Activated gamma-delta T cell (primary cell): ENCODE data around the gene NFAM1.

Experiments used
- DNase-seq: peaks from one replicate; lab custom pipeline; 2025; lab: John Stamatoyannopoulos, UW
- total RNA-seq, 2 donors: gene quantifications; one replicate each; lab custom pipeline; 2026; lab: John Stamatoyannopoulos, UW

NFAM1 gene
- 0.10 to 0.17 reads per million in 2 donors for total RNA-seq

- DNase-seq, result no peak
Measured at GRCh38 chr22:42432020-42432596, at the start of gene NFAM1. TSS of gene NFAM1 (minus strand) at chr22:42432403. CDS start at chr22:42432357, 46 bp downstream.

DNA sequence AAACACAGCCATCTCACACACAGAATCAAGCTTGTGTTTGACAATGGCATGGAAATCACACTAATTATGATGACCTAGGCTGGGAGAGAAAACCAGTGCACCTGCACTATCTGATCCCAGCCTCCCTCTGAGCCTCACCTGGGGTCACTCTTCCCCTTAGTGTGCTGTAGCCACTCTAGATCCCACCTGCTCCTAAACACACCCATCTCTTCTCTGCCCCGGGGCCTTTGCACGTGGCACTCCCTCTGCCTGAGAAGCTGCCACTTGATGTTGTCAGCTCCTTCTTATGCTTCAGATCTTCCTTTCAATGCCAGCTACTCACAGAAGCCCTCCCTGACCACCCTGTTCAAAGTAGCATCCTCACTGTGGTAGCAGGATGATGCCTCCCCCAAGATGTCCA, 42.9 kb upstream of the NFAM1 start:
- no peak for DNase-seq

DNA sequence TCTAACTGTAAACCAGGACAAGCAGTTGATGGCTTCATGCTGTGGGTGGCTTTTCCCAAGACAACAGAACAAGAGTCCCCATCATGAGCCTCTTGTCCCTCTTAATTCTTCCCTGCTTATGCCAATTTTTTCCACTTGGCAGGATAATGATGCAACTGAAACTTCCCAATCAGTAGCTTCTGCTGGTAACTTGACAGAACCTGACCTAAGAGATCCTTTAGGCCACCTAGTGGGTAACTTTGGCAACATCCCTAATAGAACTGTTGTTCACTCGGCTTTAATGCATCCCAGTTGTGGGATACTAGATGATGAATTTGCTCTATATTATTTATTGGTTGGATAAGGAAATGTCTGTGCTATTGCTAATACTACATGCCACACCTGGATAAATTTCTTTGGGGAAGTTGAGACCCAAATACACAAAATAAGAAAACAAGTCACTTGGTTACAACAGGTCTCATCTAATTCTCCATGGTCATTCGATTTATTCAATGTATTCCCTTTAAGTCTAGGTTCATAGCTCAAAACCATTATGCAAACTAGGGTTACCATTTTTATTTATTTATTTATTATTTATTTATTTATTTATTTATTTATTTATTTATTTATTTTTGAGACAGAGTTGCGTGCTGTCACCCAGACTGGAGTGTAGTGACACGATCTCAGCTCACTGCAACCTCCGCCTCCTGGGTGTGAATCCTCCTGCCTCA, 41.4 kb upstream of the NFAM1 start:
- DNase-seq, result no peak

- DNase-seq, result no peak
Measured at GRCh38 chr22:42472671-42473070, 40.5 kb upstream of the NFAM1 start.

DNA sequence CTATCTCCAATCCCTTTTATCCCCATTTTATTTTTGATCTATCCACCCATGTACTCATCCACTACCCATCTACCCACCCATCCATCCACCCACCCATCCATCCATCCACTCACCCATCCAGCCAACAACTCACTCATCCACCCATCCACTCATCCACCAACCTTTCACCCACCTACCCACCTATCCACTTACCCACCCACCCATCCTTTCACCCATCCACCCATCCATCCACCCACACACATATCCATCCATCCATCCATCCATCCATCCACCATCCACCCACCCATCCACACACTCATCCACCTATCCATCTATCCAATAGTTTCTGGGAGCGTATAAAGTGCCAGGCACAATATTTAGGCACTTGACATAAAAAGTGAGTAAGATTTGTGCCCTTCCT, 39.2 kb upstream of the NFAM1 start:
- DNase-seq, result no peak

GRCh38 chr22:42470366-42471082, 38.3 kb upstream of the NFAM1 start:
- no peak for DNase-seq

DNA sequence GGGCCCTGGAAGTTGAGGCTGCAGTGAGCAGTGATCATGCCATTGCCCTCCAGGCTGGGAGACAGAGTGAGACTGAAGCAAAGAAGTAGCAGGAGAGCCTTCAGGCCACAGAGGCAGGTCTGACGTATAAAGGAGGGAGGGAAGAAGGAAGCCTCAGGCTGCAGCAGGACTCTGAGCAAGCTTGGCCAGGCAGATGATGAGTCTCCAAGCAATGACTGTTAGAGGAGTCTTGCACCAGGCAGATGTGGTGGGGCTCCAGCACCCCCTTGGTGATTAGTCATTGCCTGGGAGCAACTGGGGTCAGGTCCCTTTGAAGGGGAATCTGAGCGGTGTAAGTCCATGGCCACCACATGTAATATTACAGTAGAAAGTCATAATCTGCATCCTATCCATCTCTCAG, 36.6 kb upstream of the NFAM1 start:
- no peak for DNase-seq

DNA sequence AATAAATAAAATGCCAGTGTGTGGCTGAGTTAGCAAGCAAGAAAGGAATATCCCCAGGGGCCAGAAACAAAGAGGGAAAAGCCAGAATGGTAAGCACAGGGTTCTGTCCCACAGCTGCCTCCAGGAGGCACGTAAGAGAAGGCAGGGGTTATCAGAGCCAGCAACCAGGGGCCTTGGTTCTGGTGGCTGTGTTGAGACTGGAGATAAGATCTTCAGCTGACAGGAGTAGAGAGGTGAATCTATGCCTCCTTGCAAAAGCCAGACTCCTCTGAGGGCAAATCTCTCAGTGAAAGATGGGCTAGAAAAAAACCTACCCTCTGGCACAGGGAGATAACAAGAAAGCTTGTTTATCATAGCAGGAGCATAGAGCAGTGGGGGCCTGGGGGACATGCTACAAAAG, 29.8 kb upstream of the NFAM1 start:
- no peak for DNase-seq

DNA sequence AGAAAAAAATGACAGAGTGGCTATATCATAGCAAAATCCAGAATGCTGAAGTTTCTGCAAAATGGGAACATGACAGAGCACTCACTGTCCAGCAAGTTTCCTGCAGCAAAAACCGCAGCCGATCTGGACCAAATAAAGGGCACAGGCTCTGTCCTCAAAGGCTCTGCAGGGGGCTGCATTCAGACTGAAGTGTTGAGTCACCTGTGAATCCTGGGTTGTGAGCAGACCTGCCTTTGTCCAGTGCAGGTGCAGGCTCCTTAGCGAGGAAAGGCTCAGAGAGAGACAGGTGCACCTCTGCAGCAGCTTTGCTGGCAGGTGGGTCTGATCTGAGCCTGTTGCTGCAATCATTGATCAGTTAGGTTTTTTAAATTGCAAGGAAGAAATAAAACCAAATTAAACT, 29.3 kb upstream of the NFAM1 start:
- no peak for DNase-seq

DNA sequence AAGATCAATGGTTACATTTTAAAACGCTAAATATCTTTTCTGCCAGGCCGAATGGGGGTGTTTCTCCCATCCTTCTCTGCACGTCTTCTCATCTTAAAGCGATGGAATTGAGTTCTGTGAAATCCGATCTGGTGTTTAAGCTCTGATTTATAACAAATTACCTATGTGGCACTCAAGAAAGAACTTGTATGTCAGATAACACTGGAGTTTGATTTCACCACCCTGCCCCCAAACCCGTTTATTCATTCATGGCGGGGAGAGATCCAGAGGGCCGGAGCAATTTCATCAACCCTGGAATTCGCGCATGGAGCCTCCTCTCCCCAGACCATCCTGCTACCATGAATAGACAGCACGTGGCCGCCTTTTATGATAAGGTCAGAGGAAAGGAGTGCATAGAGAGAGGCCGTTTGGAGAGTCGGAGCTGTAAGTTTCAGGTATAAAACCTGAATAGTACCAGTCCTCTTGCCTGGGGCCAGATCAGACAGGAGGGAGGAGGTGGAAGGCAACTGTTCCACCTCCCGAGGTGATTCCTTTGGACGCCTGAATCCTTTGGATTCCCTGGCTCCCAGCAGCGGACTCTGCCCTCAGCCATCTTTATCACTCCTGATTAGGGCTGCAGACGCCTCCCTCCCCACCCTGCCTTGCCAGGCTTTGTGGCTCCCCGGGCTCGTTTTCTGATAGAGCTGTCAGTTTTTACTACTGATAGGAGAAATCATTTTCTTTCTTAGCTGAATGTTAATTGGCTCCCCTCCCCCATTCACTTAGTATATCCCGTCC, 27.3 kb upstream of the NFAM1 start:
- no peak for DNase-seq

DNA sequence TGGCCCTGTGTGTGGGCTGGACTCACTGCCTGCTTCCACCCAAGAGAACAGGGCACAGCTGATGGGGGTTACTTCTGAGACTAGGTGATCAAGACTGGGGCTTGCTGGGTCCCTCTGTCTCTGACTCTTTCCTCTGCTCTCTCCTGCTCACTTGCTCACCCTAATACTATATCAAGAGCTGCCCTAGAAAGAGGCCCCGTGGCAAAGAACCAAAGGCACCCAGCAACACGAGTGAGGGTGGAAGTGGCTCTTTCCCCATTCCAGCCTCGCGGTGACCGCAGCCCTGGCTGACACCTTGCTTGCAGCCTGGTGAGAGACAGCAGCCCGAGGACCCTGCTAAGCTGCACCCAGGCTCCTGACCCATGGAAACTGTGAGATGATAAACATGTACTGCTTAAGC, 20.7 kb upstream of the NFAM1 start:
- DNase-seq, result no peak

- DNase-seq, result no peak
Measured at GRCh38 chr22:42452456-42452855, 20.3 kb upstream of the NFAM1 start.

DNA sequence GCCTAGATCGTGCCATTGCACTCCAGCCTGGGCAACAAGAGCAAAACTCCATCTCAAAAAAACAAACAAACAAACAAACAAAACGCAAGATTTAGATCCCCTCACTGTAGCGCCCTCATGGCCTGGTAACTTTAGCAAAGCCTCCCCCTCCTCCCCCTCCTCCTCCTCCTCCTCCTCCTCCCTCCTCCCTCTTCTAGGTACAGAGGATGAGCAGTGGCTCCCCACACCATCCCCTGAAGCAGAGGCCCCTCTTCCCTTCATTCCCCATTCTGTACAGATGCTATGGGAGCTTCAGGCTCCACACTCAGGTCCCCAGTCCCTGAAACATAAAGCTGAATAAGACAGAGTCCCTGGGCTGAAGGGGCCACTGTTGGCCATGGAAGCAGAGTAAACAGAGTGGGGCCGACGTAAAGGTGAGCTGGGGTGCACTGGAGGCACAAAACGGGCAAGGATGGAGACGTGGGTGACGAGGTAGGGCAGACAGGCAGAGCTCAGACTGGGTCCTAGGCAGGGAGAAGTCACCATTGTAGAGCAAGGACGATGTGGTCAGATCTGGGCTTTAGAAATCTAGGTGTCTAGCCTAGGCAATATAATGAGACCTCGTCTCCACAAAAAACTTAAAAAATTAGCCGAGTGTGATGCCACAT, 19.4 kb upstream of the NFAM1 start:
- no peak for DNase-seq

DNA sequence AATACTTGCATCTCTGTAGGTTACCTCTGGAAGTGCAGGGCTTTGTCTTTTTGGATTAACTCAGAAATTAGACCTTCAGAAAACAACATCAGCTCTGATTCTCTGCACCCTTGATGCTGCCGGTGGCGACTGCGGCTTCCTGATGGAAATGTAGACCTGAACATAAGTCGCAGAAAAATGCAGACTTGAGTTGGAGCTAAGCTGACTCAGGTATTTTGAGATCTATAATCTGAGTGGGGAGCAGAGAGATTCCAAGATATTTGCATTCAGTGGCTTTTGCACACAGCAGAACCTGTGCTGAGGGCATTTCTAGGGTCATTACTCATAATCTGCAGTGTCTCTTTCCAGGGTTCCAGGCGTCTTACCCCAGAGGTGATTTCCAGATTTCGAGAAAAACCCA, 18.7 kb upstream of the NFAM1 start:
- no peak for DNase-seq

- DNase-seq, result no peak
Measured at GRCh38 chr22:42446151-42446550, 13.9 kb upstream of the NFAM1 start.

GRCh38 chr22:42444077-42444904, 12.1 kb upstream of the NFAM1 start:
- peak; percentile 52 for DNase-seq

DNA sequence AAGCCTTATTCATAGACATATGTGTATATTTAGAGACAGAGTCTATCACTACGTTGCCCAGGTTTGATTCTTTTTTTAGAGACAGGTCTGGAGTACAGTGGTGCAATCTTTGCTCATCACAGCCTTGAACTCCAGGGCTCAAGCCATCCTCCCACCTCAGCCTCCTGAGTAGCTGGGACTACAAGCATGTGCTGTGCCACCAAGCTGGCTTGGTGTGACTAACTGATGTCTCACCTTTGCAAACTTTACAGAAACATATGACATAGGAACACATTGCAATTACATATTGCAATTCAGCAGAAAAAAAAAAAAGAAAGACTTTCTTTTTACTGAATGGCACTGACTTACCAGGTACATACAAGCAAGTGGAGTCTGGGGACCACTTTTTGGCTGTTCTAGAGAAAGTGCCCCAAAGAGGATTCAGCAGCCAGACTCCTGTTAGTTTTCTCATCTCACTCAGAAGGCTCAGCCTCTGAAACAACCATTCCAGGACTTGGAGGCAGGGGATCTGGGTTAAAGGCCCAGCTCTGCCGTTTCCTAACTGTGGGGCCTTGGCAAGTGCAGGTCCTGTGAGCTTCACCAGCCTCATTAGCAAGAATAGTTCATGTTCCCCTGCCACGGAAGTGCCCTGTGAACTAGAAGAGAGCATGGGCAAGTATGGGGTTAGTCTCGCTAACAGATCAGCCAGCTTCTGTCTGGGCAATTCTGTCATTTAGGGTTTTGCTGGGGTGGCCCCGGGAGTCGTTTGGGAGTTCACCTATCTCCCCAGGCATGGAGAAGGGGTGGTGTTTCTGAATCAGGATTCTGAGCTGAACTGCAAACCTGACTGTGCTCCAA, 11.3 kb upstream of the NFAM1 start:
- DNase-seq, result no peak

DNA sequence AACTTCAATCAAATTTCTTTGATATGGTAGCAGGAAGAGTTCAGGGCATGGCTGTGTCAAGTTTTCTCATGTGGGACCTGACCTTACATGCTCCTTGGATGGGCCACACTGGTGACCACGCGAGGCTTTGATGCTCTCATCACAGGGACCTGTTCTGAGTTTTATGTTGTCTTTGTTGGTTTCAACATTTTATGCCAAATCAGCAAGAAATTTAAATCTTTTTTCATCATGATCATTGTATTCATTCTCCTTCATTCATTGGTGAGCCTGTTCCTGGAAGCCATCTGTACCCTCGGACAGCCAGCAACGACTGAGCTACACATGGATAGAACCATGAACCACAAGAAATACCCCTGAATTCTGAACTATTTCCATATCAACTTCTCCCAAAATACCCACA, 10.5 kb upstream of the NFAM1 start:
- DNase-seq, result no peak

DNA sequence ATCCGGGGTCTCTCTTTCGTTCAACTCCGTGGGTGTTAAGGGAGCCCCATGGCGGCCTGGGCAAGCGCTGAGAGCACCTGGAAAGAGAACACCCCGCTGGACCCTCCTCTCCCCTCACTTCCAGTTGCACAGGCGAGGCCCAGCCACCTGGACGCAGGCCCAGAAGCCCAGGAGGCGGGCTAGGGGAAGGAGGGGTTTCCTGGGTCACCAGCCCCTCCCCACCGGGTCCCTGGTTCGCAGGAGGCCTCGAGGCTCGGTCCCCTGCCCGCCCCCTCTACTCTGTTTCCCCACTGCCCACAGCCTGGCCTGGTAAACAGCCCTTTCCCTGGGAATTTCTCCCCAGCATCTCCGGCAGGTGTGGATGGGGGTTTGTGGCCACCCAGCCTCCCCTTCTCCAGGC, 8.5 kb upstream of the NFAM1 start:
- DNase-seq, result no peak
